ENCODE data around the gene SLC9A4. TPM values are rescaled to one million over a fixed set of nuclear protein-coding genes. Genes with fewer than 3 reads are reported as not detected.

SLC9A4 gene
- total and polyA plus RNA-seq, 2 donors (not counting 3 experiments of a cell fraction or from before 2014, with no cell fraction given): not detected

GRCh38 chr2:102509749-102510148, 36.7 kb downstream of the SLC9A4 start:
- Histone ChIP-seq H3K27ac (ENCODE audit: insufficient read depth, low read depth, low read length) (peak overlapping the region; percentile 66), H3K9me1 (replicated peaks; ENCODE audit: control insufficient read depth, extremely low read depth, insufficient read depth, low read length) (no peaks in the 10 kb centered on the region), H4K20me1 (replicated peaks; ENCODE audit: control insufficient read depth, extremely low read depth, insufficient read depth, low read length) (no peaks in the 10 kb centered on the region), H3K36me3 (ENCODE audit: control insufficient read depth in 2 of 2, extremely low read depth in 1 of 2, insufficient read depth in 2 of 2, low read length in 2 of 2) (no peaks in the 10 kb centered on the region), H3K79me2 (ENCODE audit: control insufficient read depth, insufficient read depth, low read length) (no peaks in the 10 kb centered on the region), H3K4me1 (ENCODE audit: control insufficient read depth, extremely low read depth, insufficient read depth, low read length) (peaks cover 32% of the 10 kb centered on the region), H3K4me3 (replicated peaks in 1 of 3; ENCODE audit: insufficient read depth in 1 of 3, low read depth in 1 of 3, low read length in 3 of 3) (no peak overlapping the region), H3K4me2 (ENCODE audit: insufficient read depth, low read length) (no peak overlapping the region), H3K9me3 (replicated peaks; ENCODE audit: control insufficient read depth, insufficient read depth, low read length) (no peaks in the 10 kb centered on the region), H3K27me3 (ENCODE audit: control insufficient read depth in 2 of 2, insufficient read depth in 2 of 2, low read length in 2 of 2) (peaks cover 0 to 2% of the 10 kb centered on the region in 2 experiments), H3K9ac (replicated peaks; ENCODE audit: extremely low read depth, insufficient read depth, low read length) (no peak overlapping the region), H2AFZ (ENCODE audit: low read depth, low read length) (no peak overlapping the region)
- TF ChIP-seq GATA2 (IDR thresholded peaks at IDR 0.05; ENCODE audit: insufficient read depth, insufficient read length, low read depth, low read length) (no peak), JUN (IDR thresholded peaks at IDR 0.05; ENCODE audit: borderline replicate concordance, insufficient read depth, insufficient read length, low read depth) (no peak), FOS (IDR thresholded peaks at IDR 0.05; ENCODE audit: borderline replicate concordance, insufficient read depth, low read length) (no peak), EZH2 (IDR thresholded peaks at IDR 0.05; ENCODE audit: borderline replicate concordance, low read depth, low read length, severe bottlenecking) (no peak), POLR2A (IDR thresholded peaks at IDR 0.05; ENCODE audit: low read depth, low read length) (no peak), POLR2AphosphoS5 (IDR thresholded peaks at IDR 0.05; ENCODE audit: insufficient read depth, low read depth, low read length) (no peak)
- BruUV-seq (replicated peaks): no TSS peak
- FAIRE-seq (no peak), DNase-seq (ENCODE audit: low read depth, low spot score) (peak; percentile 37)
- dilution Hi-C loops (cut with MboI; ENCODE audit: extremely low pct_ligation_motif_present, low sequenced_read_pairs): no loop called here
- intact Hi-C loops (cut with micrococcal nuclease): no loop called here
- ChIA-PET CTCF (interaction anchor here (1.1 to 2.7 kb wide), 2 partner anchors 36 to 106 kb away, joined by 3 to 12 read pairs; partner anchors contain the start of gene SLC9A4), POLR2A (no interaction called here)

GRCh38 chr2:102510791-102511575, 38.0 kb downstream of the SLC9A4 start:
- CTCF ChIA-PET: no interaction called here

More at GRCh38 chr2:102510791-102511575, 38.0 kb downstream of the SLC9A4 start:
- Histone ChIP-seq H3K9me1 (replicated peaks; ENCODE audit: control insufficient read depth, extremely low read depth, insufficient read depth, low read length) (no peaks in the 10 kb centered on the region), H3K4me1 (ENCODE audit: control insufficient read depth, extremely low read depth, insufficient read depth, low read length) (peaks cover 33% of the 10 kb centered on the region), H3K27me3 (ENCODE audit: control insufficient read depth in 2 of 2, insufficient read depth in 2 of 2, low read length in 2 of 2) (no peaks in the 10 kb centered on the region), H3K9me3 (replicated peaks; ENCODE audit: control insufficient read depth, insufficient read depth, low read length) (no peaks in the 10 kb centered on the region), H3K9ac (replicated peaks; ENCODE audit: extremely low read depth, insufficient read depth, low read length) (no peak overlapping the region), H4K20me1 (replicated peaks; ENCODE audit: control insufficient read depth, extremely low read depth, insufficient read depth, low read length) (no peaks in the 10 kb centered on the region), H3K4me3 (replicated peaks in 1 of 3; ENCODE audit: insufficient read depth in 1 of 3, low read depth in 1 of 3, low read length in 3 of 3) (no peak overlapping the region), H3K79me2 (ENCODE audit: control insufficient read depth, insufficient read depth, low read length) (no peaks in the 10 kb centered on the region), H3K36me3 (ENCODE audit: control insufficient read depth in 2 of 2, extremely low read depth in 1 of 2, insufficient read depth in 2 of 2, low read length in 2 of 2) (no peaks in the 10 kb centered on the region), H3K4me2 (ENCODE audit: insufficient read depth, low read length) (no peak overlapping the region), H2AFZ (ENCODE audit: low read depth, low read length) (no peak overlapping the region), H3K27ac (ENCODE audit: insufficient read depth, low read depth, low read length) (no peak overlapping the region)
- no peak for DNase-seq (ENCODE audit: low read depth, low spot score)
- intact Hi-C loops (cut with micrococcal nuclease) (no loop called here), dilution Hi-C loops (cut with MboI; ENCODE audit: extremely low pct_ligation_motif_present, low sequenced_read_pairs) (no loop called here)
- no peak for FAIRE-seq
- POLR2A ChIA-PET: no interaction called here
- BruUV-seq (replicated peaks): no TSS peak
- TF ChIP-seq MYC (IDR thresholded peaks at IDR 0.05; ENCODE audit: low read depth, low read length) (no peak), POLR2A (IDR thresholded peaks at IDR 0.05; ENCODE audit: low read depth, low read length) (no peak), EZH2 (IDR thresholded peaks at IDR 0.05; ENCODE audit: borderline replicate concordance, low read depth, low read length, severe bottlenecking) (no peak), GATA2 (IDR thresholded peaks at IDR 0.05; ENCODE audit: insufficient read depth, insufficient read length, low read depth, low read length) (no peak), POLR2AphosphoS5 (IDR thresholded peaks at IDR 0.05; ENCODE audit: insufficient read depth, low read depth, low read length) (no peak), FOS (IDR thresholded peaks at IDR 0.05; ENCODE audit: borderline replicate concordance, insufficient read depth, low read length) (no peak), CTCF (IDR thresholded peaks at IDR 0.05; ENCODE audit: extremely low read depth in 1 of 2, insufficient read depth in 1 of 2, low read depth in 1 of 2, low read length in 2 of 2) (no peak), JUN (IDR thresholded peaks at IDR 0.05; ENCODE audit: borderline replicate concordance, insufficient read depth, insufficient read length, low read depth) (no peak)
- TF ChIP-seq, protein P1, sequence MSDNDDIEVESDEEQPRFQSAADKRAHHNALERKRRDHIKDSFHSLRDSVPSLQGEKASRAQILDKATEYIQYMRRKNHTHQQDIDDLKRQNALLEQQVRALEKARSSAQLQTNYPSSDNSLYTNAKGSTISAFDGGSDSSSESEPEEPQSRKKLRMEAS (IDR thresholded peaks at IDR 0.05; ENCODE audit: insufficient read depth, insufficient read length): no peak

Data from endothelial cell of umbilical vein (primary cell).